NCI-H2227 (cell line): ENCODE measurements around the gene OSBP2.
"Not testable (repeated sequence)": the region's sequence is repeated elsewhere in the genome, so short reads cannot be mapped to it uniquely, and the experiment has no call there.

Source experiments
- DNase-seq: peaks from one replicate; lab custom pipeline; 2025; ENCODE audit not compliant: unreplicated experiment; lab: John Stamatoyannopoulos, UW

The OSBP2 gene

DNA sequence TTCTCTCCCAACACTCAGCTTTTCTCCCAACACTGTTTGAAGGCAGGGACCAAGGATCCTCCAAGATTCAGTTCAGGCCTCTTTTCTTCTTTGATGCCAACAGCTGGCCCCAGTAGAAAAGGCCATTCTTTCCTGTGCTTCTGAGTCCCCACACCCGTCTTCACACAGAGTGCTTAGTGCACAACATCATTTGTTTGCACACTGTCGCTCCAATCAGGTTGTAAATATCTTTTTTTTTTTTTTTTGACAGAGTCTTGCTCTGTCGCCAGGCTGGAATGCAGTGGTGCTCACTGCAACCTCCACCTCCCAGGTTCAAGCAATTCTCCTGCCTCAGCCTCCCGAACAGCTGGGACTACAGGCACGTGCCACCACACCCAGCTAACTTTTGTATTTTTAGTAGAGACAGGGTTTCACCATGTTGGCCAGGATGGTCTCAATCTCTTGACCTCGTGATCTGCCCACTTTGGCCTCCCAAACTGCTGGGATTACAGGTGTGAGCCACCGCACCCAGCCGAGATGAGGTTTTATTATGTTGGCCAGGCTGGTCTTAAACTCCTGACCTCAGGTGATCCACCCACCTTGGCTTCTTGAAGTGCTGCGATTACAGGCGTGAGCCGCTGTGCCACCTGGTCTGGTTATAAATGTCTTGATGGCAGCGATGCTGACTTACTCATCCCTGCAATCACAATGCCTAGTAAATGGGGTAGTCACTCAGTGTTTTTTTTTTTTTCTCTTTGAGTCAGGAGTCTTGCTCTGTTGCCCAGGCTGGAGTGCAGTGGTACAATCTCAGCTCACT, 14.6 kb upstream of the OSBP2 start:
- DNase-seq = not testable (repeated sequence)

DNA sequence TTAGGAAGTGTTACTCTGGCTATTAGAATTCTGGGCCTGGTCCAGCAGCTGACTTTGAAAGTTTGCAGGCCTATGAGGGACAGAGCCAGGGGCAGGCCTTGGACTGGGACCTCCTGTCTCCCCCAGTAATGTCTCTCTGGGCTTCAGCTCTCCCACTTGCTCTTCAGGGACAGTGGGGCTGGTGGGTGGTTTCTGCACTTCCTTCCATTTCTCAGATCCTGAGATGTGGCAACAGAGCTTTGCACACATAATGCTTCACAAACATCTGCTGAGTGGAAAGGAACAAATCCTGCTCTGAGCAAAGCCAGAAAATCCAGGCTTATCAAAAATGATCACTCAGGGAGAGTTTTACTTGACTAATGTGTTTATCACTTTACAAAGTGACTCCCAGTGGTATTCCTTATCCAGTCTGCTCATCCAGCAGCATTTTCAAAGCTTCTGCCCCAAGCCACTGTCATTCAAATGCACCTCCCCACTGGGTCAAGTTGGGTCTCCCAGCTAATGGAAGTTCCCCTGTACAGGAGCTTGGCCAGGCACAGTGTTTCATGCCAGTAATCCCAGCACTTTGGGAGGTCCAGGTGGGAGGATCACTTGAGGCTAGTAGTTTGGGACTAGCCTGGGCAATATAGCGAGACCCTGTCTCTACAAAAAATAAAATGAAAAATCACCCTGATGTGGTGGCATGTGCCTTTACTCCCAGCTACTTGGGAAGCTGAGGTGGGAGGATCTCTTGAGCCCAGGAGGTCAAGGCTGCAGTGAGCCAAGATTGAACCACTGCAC, 13.5 kb upstream of the OSBP2 start:
- no peak for DNase-seq

DNA sequence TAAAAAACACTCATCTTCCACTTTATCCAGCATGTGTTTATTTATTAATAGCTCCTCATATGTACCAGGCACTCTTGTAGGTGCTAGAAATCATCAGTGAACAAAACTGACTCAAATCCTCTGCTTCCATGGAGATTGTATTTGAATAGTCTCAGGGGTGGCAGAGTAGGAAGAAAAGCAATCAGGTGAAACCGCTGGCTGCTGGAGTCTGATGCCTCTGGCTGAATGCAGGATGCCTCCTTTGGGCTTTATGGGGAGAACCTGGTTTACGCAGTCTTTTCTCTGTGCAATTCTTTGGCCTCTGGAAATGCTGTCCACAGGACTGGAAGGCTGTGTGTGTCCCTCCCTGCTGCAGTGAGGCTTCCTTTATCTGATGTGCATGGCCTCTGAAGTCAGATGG, 12.8 kb upstream of the OSBP2 start:
- no peak for DNase-seq

DNA sequence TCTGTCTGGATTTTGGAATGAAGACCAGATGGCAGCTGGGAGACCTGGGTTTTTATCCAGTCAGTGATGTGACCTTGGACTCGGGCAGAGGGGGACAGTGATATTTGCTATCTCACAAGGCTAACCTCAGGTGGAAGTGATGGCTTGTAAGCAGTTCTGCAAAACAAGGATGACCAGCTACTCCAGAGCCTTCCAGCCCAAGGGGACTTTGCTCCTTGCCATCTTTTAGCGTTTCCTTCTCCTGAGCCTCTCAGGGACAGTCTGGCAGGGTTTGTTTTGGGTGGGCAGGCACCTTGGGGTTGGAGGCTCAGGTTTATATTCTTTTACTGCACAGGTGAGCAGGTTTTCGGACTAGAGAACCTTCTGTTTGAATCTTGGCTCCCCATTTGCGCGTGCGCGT, 9.5 kb upstream of the OSBP2 start:
- no peak for DNase-seq

DNA sequence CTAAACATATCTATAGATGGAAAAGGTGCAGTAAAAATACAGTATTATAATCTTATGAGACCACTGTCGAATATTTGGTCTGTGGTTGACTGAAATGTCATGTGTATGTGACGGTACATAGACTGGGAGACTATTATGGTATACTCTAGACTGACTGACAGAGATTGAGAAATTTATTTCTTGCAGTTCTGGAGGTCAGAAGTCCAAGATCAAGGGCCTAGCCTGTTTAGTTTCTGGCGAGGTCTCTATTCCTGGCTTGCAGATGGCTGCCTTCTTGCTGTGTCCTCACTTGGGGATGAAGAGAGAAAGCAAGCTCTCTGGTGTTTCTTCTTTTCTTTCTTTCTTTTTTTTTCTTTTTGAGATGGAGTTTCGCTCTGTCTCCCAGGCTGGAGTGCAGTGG, 7.3 kb upstream of the OSBP2 start:
- no peak for DNase-seq

DNA sequence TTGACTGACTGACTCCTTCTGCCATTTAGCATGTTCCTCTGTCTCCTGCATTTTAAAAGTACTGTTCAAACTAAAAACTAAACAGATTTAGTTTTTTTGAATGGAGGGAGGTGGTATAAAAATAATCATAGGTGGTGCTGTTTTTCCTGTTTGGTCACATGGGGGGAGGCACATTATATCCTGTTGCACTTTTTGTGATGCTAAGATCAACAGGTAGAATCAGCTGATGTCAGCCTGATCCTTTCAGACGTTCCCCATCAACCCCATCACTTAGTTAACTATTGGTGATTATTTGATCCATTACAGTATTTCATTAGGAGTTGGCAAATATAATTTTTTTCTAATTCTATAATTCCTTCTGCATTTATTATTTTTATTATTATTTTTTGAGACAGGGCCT, 5.1 kb upstream of the OSBP2 start:
- no peak for DNase-seq

DNA sequence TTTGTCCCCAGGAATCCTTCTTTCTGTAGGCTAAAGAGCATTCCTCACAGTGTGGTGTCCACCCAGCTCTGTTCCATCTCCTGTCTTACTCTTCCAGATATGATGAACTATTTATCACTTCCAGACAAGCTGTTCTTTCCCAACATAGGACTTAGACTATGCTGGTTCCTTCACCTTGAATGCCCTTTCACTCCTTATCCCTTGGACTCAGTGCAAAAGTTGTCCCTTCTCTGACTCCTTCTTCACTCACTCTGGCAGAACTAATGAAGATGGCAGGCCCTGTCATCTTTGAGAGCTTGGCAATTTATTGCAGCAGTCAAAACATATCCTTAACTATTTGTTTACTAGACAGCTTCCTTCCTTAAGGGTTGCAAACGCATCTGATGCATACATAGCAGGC, 3.5 kb upstream of the OSBP2 start:
- no peak for DNase-seq

DNA sequence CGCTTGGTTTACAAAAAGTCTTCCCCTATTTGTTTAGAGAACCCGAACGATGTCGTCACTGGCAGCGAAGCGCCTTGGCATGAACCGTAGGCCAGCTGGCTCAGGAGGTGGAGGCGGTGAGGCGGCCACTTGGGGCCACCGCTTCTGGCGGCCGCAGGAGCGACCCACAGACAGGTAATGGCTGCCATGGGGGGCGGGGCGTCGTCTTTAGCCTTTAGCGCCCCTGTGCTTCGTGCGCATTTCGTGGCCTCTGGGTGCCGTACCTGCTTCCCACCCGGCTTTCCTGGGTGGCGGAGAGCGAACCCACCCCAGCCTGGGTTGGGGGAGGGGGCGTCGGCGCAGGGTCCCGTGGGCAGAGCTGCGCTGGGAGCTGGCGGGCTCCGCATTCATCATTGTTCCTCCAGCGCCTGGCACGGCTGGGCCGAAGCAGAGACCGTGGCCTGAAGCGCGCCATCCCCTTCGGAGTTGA, 469 bp upstream of the OSBP2 start:
- peak; percentile 64 for DNase-seq

DNA sequence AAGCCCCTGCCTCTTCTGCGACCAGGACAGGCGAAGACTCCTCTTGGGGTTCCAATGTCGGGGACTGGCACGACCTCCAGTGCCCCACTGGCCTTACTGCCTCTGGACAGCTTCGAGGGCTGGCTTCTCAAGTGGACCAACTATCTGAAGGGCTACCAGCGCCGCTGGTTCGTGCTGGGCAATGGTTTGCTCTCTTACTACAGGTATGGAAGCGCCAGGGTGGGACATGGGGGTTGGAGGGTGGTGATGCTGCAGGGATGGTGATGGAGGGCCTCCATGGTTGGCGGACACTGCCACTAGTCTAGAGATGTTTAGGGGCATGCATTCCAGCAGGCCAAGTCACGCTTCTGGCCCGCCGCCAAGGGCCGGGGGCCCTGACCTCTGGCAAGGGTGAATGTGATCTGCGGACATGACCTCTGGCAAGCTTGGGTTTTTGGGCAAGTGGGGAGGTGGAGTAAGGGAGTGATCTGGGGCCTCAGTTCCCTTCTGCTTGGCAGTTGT, 727 bp downstream of the OSBP2 start:
- no peak for DNase-seq

DNA sequence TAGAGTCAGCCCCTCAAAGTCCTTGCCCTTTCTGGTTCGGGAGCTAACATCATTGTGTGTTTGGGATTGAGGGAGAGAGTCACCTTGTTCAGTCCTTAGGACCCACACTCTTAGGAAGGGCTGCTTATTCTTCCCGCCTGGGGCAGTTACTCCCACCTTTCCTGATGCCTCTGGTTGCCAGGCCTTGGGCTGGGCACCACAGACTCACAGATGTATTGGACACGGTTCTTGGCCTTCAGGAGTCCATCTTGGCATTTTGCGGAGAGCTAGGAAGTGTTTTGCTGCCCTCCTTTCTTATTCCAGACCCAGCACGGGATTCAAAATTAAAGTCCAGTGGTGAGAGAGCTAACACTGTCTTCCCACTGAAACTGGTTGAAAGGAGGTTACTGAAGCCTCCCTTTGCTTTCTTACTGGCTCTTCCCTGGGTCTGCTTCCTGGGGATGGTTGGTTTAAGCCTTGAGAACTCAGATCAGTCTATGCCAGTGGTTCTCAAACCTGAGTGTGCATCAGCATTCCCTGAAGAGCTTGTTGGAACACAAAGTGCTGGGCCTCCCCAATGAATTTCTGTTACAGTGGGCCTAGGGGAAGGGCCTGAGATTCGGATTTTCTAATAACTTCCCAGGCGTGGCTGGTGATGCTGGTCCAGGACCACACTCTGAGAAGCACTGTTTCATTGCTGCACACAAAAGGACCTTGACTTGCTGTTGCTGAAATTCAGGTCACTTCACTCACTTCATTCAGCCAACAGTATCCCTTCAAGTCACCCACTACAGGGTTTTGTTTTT, 1.4 kb downstream of the OSBP2 start:
- DNase-seq = no peak

DNA sequence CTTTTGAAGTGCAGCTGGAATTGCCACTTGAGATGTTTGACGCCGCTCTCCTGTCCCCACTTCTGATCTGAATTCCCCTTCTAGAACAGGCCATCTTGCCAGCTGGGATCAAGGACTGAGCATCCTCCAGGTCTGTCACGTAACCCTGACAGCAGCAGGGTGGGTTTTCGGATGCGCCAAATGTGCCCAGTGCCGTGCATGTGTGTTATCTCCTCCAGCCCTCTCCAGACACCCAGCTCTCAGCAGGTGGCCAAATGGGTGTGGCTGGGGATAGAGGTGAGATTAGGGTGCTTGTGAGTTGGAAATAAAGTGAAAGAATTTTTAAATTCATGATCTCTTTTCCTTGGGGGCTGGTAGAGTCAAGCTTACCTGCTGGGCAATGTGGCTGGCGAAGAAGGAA, 3.3 kb downstream of the OSBP2 start:
- DNase-seq = no peak

DNA sequence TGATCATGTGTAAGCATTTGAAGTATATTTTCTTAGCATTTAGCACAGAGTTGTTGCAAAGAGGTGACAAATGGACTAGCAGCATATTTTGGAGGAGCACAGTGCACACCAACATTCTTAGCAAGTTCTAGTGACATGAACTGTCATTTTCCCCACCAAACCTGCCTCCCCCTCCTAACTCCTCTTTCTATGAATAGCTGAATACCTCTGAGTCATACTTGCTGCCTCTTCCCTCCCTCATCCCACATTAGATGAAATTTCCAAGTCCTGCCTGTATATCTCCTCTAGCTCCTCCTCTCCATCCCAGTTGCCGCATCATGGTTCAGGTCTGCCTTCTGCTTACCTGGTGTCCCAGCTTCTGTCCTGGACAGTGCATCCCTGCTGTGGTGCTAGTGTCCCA, 7.2 kb downstream of the OSBP2 start:
- DNase-seq = no peak

DNA sequence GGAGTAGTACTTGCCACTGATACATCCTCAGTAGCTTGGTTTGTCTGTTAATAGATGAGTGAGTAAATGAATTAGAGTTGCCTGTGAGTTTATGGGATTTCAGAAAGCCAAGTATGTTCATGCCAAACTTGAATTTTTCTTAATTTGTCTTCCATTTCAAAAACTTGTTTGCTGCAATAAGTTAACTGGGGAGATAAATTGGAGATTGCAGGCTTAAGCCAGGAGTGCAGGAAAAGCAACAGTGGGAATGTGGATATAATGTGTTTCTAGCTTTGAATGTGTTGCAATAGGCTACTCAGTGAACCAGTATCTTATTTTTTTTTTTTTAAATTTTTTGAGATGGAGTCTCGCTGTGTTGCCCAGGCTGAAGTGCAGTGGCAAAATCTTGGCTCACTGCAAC, 8.2 kb downstream of the OSBP2 start:
- no peak for DNase-seq

DNA sequence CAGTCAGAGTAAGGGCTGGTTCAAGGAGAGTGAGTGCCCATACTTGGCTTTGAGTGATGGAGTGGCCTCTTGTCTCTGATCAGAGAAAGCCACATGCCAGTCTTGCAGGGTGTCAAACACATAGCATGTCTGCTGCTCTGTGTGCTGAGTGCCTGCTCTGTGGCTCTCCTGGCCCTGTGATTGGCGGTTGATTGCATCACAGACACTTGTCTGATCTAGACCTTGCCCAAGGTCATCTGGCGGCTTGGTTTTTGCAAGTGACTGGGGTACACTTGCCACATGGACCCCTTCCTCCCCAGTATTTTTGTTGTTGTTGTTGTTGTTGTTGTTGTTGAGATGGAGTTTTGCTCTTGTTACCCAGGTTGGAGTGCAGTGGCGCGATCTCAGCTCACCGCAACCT, 10.3 kb downstream of the OSBP2 start:
- no peak for DNase-seq

DNA sequence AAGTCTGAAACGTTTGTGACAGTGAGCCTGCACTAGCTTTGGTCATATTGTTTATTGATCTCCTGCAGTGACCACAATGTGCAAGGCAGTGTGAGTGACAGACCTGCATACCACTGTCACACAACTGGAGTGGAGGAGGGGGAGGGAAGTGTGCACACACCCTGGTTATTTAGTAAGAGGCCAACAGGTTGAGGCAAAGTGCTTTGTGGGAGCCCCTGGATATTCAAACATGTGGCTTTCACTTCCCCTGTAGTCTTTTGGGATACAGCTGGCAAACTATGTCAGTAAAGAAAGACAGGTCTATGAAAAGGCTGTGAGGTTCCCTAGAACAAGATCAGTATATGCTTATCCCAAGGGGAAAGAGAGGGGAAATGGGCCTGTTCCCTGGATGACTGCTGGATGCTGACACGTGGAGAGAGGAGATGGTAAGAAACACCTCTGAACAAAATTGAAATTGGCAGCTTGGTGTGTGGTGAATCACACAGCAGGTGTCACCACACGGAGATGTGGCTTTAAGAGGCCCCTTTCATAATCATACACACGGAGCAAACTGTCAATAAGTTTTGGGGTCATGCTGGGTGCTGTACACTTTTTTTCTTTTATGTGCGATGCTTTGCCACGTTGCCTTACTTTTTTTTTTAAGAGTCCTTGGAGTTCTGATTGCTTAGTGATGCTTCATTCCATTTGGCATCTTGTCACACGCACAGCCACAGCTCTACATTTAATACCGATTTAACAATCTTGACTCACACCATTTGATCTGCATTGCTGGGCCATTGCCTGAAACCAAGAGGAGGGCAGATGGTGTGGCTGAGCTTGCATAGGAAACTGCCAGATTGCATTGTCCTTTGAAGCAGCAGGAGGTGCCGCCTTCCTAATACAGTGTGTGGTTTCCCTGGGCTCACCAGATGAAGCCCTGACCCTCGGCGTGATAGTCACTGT, 11.3 kb downstream of the OSBP2 start:
- DNase-seq = no peak

DNA sequence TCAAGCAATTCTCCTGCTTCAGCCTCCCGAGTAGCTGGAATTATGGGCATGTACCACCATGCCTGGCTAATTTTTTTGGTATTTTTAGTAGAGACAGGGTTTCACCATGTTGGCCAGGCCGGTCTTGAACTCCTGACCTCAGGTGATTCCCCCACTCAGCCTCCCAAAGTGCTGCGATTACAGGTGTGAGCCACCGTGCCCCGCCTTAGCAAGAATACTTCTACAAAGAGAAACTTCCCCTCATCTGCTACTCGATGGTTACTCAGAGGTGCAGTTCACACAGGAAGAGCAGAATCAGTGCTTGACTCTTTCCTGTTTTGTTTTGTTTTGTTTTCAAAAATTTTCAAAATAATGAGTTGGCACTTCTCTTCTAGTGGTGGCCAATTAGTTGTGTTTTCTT, 15.3 kb downstream of the OSBP2 start:
- not testable (repeated sequence) for DNase-seq

DNA sequence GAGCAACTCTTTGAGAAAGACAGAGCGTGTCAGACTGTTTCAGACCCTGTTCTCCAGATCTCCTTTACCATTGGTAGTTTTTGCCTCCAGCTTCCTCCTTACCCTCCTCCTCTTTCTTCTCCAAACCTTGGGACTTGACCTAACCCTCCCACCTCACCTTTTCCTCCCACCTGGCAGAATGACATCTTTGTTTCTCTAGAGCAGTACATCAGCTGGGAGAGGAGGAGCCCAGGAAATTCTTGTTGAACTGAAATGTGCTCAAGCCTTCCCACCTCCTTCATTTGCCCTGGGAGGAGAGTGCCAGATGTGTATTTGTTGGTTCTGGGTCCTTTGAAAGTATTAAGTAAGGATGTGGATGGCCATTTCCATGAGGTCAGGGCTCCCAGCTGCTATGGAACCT, 17.4 kb downstream of the OSBP2 start:
- no peak for DNase-seq

DNA sequence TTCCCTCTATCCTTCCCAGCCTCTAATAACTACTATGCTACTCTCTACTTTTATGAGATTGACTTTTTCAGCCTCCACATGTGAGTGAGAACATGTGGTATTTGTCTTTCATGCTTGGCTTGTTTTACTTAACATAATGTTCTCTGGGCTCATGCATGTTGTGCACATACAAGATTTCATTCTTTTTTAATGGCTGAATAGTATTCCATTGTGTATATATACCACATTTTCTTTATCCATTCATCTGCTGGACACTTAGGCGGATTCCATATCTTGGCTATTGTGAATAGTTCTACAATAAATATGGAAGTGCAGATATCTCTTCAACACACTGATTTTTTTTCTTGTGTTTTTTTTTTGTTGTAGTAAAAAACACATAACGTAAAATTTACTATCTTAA, 19.4 kb downstream of the OSBP2 start:
- no peak for DNase-seq

DNA sequence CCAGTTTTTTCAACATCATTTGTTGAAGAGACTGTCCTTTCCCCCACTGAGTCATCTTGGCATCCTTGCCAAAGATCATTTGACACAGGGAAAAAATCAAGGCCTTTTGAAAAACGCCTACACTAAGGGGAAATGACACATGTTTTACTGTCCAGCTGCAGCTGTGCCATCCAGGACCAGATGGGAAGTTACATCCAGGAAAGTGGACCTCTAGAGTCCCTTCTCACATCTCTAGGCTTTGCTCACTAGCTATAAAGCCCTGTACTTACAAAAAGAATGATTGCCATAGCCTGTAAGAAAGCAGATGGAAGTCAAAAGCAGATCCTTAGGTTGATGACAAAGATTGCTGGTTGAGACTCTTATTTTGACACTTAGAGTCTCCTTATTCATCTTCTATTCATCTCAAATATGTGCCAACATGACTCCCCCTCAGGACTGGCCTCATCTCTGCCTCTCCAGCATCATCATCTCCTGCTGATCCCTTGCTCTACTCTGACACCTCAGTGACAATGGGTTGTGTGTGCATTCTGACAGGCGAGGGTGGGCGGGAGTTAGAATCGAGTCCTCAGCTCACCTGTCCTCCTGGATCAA, 22.8 kb downstream of the OSBP2 start:
- no peak for DNase-seq

DNA sequence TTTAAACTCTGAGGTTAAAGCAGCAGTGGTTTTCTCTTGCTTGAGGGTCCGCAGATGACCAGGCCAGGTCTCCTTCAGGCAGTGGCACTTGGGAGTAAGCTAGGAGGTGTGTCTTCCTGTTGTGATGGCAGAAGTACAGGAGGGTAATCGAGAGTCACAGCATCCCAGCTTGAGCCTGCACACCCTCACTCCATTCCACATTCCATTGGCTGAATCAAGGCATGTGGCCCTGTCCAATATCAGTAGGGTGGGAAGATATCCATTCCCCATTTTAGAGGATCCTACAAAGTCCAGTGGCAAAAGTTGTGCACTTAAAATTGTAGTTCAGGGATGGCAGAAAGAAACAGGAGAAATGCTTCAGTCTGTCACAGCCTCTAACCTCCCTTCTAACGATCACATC, 23.3 kb downstream of the OSBP2 start:
- DNase-seq = no peak
